Measurements from ENCODE around the gene ATXN10.

Gene ATXN10

DNA sequence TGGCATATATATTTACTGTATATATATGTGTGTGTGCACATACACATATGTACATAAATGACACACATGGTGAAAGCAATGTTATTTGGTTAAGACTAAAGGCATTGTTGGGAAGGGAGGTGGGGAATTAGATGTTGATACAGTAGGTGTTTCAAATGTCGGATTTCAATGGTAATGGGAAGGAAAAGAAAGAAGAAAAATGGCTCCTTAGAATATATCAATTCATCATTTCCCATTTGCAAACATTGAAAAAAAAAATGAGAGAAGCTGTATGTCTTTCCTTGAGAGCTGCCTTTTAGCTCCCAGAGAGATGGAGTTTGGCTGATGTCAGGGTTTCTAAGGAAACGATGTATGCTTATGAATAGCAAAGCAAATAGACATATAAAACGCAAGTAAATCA lies 33.4 kb upstream of the ATXN10 start:
- TF ChIP-seq, protein P1, sequence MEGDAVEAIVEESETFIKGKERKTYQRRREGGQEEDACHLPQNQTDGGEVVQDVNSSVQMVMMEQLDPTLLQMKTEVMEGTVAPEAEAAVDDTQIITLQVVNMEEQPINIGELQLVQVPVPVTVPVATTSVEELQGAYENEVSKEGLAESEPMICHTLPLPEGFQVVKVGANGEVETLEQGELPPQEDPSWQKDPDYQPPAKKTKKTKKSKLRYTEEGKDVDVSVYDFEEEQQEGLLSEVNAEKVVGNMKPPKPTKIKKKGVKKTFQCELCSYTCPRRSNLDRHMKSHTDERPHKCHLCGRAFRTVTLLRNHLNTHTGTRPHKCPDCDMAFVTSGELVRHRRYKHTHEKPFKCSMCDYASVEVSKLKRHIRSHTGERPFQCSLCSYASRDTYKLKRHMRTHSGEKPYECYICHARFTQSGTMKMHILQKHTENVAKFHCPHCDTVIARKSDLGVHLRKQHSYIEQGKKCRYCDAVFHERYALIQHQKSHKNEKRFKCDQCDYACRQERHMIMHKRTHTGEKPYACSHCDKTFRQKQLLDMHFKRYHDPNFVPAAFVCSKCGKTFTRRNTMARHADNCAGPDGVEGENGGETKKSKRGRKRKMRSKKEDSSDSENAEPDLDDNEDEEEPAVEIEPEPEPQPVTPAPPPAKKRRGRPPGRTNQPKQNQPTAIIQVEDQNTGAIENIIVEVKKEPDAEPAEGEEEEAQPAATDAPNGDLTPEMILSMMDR (IDR thresholded peaks at IDR 0.05; ENCODE audit: insufficient read depth, low read depth, low read length, missing control alignments), result no peak
- H3K4me3 ChIP-seq (ENCODE audit: low read depth, low read length), result no peak overlapping the region
- no peak for DNase-seq (ENCODE audit: low read depth)

DNA sequence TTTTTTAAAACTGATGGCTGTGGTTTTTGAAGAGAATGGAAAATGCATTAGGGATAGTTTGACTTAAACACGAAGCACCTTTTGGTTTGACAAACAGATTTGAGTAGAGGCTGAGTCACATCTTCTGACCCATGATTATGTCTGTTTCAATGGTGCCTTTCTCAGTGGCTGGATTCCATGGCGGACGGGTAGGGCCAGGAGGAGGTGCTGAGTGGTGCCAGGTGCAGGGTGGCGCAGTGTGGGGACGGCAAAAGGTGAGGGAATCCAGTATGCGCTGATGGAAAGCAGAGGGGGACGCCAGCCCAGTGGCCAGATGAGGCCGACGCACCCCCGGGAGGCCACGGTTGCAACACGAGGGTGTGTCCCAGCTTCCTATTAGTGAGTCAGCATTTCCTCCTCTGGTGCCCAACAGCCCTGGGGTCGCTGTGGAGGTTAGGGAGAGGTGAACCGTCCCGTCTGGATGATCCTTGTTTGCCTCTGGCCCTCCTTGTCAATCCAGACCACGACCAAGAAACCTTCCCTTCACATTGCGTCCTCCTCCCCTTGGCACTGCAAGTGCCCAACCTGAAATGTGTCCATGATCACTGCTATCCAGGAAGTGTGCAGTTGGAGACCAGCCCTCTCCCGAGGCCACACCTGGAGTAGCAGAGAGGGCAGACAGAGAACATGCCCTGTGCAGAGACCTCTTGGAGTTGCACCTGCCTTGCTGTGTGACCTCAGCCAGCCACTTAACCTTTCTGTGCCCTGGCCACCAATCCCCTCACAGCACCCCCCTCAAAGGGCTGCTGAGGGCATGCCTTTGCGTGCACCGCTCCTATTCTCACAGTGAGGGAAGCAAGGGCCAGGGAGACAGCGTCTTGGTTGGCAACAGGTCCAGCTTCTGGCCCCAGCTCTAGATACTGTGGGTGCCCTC lies 32.5 kb upstream of the ATXN10 start:
- TF ChIP-seq, protein P1 (IDR thresholded peaks at IDR 0.05; ENCODE audit: insufficient read depth, low read depth, low read length, missing control alignments), result no peak
- no peak overlapping the region for H3K4me3 ChIP-seq (ENCODE audit: low read depth, low read length)
- DNase-seq (ENCODE audit: low read depth), result no peak

- no peak overlapping the region for H3K4me3 ChIP-seq (ENCODE audit: low read depth, low read length)
- DNase-seq (ENCODE audit: low read depth), result no peak
- TF ChIP-seq, protein P1 (IDR thresholded peaks at IDR 0.05; ENCODE audit: insufficient read depth, low read depth, low read length, missing control alignments), result no peak
Measured at GRCh38 chr22:45639747-45640102, 31.9 kb upstream of the ATXN10 start.

GRCh38 chr22:45640291-45640940 lies 31.2 kb upstream of the ATXN10 start:
- TF ChIP-seq, protein P1 (IDR thresholded peaks at IDR 0.05; ENCODE audit: insufficient read depth, low read depth, low read length, missing control alignments), result no peak
- no peak overlapping the region for H3K4me3 ChIP-seq (ENCODE audit: low read depth, low read length)
- no peak for DNase-seq (ENCODE audit: low read depth)

- no peak for DNase-seq (ENCODE audit: low read depth)
- H3K4me3 ChIP-seq (ENCODE audit: low read depth, low read length), result no peak overlapping the region
- TF ChIP-seq, protein P1 (IDR thresholded peaks at IDR 0.05; ENCODE audit: insufficient read depth, low read depth, low read length, missing control alignments), result no peak
Measured at GRCh38 chr22:45640941-45641621, 30.6 kb upstream of the ATXN10 start.

- no peak for DNase-seq (ENCODE audit: low read depth)
- TF ChIP-seq, protein P1 (IDR thresholded peaks at IDR 0.05; ENCODE audit: insufficient read depth, low read depth, low read length, missing control alignments), result no peak
- H3K4me3 ChIP-seq (ENCODE audit: low read depth, low read length), result no peak overlapping the region
Measured at GRCh38 chr22:45642986-45643385, 28.6 kb upstream of the ATXN10 start.

Measured in GM12865 (cell line).